Measurements from ENCODE around the gene TPK1. TPM values are rescaled to one million over a fixed set of nuclear protein-coding genes. Genes with fewer than 3 reads are reported as not detected.

Gene TPK1
- total RNA-seq, 1 experiment from 2014 or later, result 3.1 TPM

GRCh38 chr7:144568233-144568632 is 267.6 kb downstream of the TPK1 start:
- no peaks in the 10 kb centered on the region for H3K9me3 ChIP-seq (ENCODE audit: control insufficient read depth, low read depth, low read length)
- H4K91ac ChIP-seq (ENCODE audit: insufficient read length, low read depth, low read length), result no peak overlapping the region
- H4K8ac ChIP-seq (replicated peaks; ENCODE audit: insufficient read length, low read depth, low read length), result no peak overlapping the region
- no peak overlapping the region for H2BK20ac ChIP-seq (ENCODE audit: low read depth, low read length, poor library complexity, severe bottlenecking)
- H3K27me3 ChIP-seq (ENCODE audit: insufficient read depth, low read length), result no peaks in the 10 kb centered on the region
- no peak overlapping the region for H2BK15ac ChIP-seq (ENCODE audit: low read depth, low read length)
- H3K4me3 Mint-ChIP-seq, result no peak overlapping the region
- H3K79me2 ChIP-seq (ENCODE audit: insufficient read depth, low read length), result no peaks in the 10 kb centered on the region
- H2BK120ac ChIP-seq (ENCODE audit: low read depth, low read length, poor library complexity, severe bottlenecking), result no peak overlapping the region
- H2BK5ac ChIP-seq (ENCODE audit: insufficient read length, low read length), result no peak overlapping the region
- no peak overlapping the region for H3K14ac ChIP-seq (ENCODE audit: insufficient read depth, low read length)
- no peak overlapping the region for H3K27ac ChIP-seq (ENCODE audit: insufficient read length, low read depth, low read length)
- no peaks in the 10 kb centered on the region for H3K23me2 ChIP-seq (ENCODE audit: insufficient read length, low read depth, low read length, poor library complexity, severe bottlenecking)
- H3K36me3 Mint-ChIP-seq (ENCODE audit: insufficient read depth in 1 of 3, low read depth in 3 of 3), result peaks cover 0 to 18% (median 3%) of the 10 kb centered on the region in 3 experiments; a peak in 3 of 7 replicates
- peaks cover 8 to 10% of the 10 kb centered on the region in 2 experiments for H3K4me1 Mint-ChIP-seq
- no peak overlapping the region for H3K18ac ChIP-seq (ENCODE audit: insufficient read length, low read depth, low read length)
- H3K23ac ChIP-seq (ENCODE audit: insufficient read length, low read depth, low read length), result no peak overlapping the region
- no peaks in the 10 kb centered on the region for H3K79me1 ChIP-seq (ENCODE audit: insufficient read depth, low read depth, low read length, poor library complexity, severe bottlenecking)
- no peak for TF ChIP-seq CTCF (conservative IDR thresholded peaks at IDR 0.05)
- H4K20me1 ChIP-seq (ENCODE audit: control insufficient read depth, insufficient read depth, insufficient read length), result no peaks in the 10 kb centered on the region
- no peak overlapping the region for H3K4me2 ChIP-seq (ENCODE audit: insufficient read depth, insufficient read length, low read length)
- H4K5ac ChIP-seq (ENCODE audit: insufficient read length, low read depth, low read length), result no peak overlapping the region
- no peak overlapping the region for H3T11ph ChIP-seq (ENCODE audit: low read length)
- no peak for DNase-seq
- no CpG with 5 or more reads among the region's 3 CpGs for WGBS (ENCODE audit: extremely low coverage, insufficient read length, low lambda C conversion rate)
- H3K27ac Mint-ChIP-seq, result no peak overlapping the region
- no peak overlapping the region for H2BK12ac ChIP-seq (ENCODE audit: insufficient read length, low read depth, low read length)
- H3K4me1 ChIP-seq (ENCODE audit: insufficient read depth, low read length), result no peaks in the 10 kb centered on the region
- H3K4ac ChIP-seq (ENCODE audit: low read depth, low read length), result no peak overlapping the region
- H2AFZ ChIP-seq (ENCODE audit: low read length), result no peak overlapping the region
- H3K27me3 Mint-ChIP-seq (ENCODE audit: low read depth), result no peaks in the 10 kb centered on the region
- H2AK5ac ChIP-seq (ENCODE audit: insufficient read length, low read length), result no peak overlapping the region
- H3K56ac ChIP-seq (ENCODE audit: insufficient read length, low read depth, low read length), result no peak overlapping the region
- no peaks in the 10 kb centered on the region; a peak in 1 of 5 replicates for H3K9me3 Mint-ChIP-seq
- no peak overlapping the region for H3K9ac ChIP-seq (ENCODE audit: extremely low read depth, insufficient read length, low read length)

All from H9 (cell line).